Chondrocyte (in vitro differentiated cells): ENCODE measurements around the gene CREB5. TPM values are rescaled to one million over a fixed set of nuclear protein-coding genes. Genes with fewer than 3 reads are reported as not detected.
A peak's percentile ranks its signal among the peaks of the same experiment; 100 is the strongest.

Experiments used
- DNase-seq: peaks from one replicate; pipeline ENCODE4 v3.0.0; 2021; ENCODE audit warnings: mixed read lengths, low spot score
- H3K27ac Mint-ChIP-seq: one replicate; pipeline ENCODE4 v1.8.0; 2021; ENCODE audit warnings: mild to moderate bottlenecking, moderate library complexity, mixed read lengths; ENCODE audit not compliant: unreplicated experiment
- H3K27me3 Mint-ChIP-seq: 2 replicates; pipeline ENCODE4 v1.8.0; 2021; ENCODE audit warnings: low read depth, mixed read lengths
- H3K36me3 Mint-ChIP-seq: 2 replicates; pipeline ENCODE4 v1.8.0; 2021; ENCODE audit warnings: low read depth, mixed read lengths
- H3K4me1 Mint-ChIP-seq: 2 replicates; pipeline ENCODE4 v1.8.0; 2021; ENCODE audit warnings: low read depth, mild to moderate bottlenecking, mixed read lengths
- H3K4me3 Mint-ChIP-seq: one replicate; pipeline ENCODE4 v1.8.0; 2021; ENCODE audit warnings: mild to moderate bottlenecking, moderate library complexity, mixed read lengths; ENCODE audit not compliant: unreplicated experiment
- H3K9me3 Mint-ChIP-seq: 2 replicates; pipeline ENCODE4 v1.8.0; 2021; ENCODE audit warnings: low read depth, mixed read lengths
- total RNA-seq: library from RNA; stranded (reverse); gene quantifications from 3 replicates; pipeline ENCODE4 v1.2.1, GENCODE V29; 2021
- TF ChIP-seq, protein P1 (sequence below): fragments of 200-600 bp; sonication (generic); IDR thresholded peaks from 2 replicates; pipeline ENCODE4 v1.5.0; 2021; ENCODE audit warnings: antibody characterized with exemption, mild to moderate bottlenecking, moderate library complexity

Gene CREB5
- total RNA-seq, 1 donor from 2014 or later = 8.2 TPM

DNA sequence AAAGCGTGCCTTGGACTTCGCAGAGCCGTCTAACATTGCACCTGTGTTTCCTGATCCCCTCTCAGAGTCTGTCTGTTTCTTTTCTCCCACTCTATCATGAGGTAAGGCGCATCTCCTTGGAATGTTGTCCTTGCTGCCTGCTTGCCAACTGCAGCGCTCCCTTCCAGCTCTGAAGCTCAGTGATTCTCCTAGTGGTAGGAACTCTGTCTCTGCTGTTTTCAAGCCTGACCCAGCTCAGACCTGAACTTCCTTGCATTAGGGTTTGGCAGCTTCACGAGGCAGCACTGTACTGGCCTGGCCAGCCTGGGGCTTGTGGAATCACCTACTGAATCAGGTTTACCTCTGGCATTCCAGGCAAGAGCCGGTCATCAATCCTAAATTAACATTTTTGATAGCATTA lies 123.9 kb downstream of the CREB5 start:
- H3K4me1 Mint-ChIP-seq = peaks cover 17% of the 10 kb centered on the region
- no peak overlapping the region for H3K27ac Mint-ChIP-seq
- DNase-seq = no peak
- H3K4me3 Mint-ChIP-seq = no peak overlapping the region
- peaks cover 7% of the 10 kb centered on the region for H3K9me3 Mint-ChIP-seq
- no peaks in the 10 kb centered on the region for H3K27me3 Mint-ChIP-seq
- TF ChIP-seq, protein P1, sequence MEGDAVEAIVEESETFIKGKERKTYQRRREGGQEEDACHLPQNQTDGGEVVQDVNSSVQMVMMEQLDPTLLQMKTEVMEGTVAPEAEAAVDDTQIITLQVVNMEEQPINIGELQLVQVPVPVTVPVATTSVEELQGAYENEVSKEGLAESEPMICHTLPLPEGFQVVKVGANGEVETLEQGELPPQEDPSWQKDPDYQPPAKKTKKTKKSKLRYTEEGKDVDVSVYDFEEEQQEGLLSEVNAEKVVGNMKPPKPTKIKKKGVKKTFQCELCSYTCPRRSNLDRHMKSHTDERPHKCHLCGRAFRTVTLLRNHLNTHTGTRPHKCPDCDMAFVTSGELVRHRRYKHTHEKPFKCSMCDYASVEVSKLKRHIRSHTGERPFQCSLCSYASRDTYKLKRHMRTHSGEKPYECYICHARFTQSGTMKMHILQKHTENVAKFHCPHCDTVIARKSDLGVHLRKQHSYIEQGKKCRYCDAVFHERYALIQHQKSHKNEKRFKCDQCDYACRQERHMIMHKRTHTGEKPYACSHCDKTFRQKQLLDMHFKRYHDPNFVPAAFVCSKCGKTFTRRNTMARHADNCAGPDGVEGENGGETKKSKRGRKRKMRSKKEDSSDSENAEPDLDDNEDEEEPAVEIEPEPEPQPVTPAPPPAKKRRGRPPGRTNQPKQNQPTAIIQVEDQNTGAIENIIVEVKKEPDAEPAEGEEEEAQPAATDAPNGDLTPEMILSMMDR = peak; percentile 72
- H3K36me3 Mint-ChIP-seq = peaks cover 2% of the 10 kb centered on the region

DNA sequence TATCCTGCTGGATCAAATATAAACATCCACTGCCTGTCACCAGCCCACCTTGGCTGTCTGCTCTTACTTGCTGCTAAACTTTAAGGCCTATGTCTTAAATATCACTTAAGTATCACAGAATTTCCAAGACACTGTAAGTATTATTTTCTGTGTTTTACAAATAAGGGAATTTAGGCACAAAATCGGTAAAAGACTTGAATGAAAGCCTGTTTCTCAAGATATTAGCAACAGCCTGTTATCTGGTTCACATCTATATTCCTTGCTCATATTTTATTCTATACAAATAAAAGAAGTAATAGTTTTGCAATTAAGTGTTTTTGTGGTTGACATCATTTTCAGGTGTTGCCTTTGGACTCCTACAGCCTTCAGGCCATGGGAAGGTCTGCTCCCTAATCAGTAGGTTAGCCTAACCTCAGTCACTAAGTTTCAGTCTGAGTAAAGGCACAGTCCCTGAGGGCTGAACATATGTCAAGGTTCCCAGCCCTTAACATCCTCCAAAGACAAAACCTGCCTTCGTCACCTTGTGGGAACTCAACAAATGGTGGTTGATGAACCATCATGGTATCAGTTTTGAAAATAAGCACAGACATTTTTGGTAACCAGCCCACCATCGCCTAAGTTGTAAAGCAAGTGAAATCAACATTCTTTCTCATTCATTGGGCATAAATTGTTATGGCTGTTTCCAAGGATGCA lies 127.1 kb downstream of the CREB5 start:
- H3K36me3 Mint-ChIP-seq = no peaks in the 10 kb centered on the region
- no peak for DNase-seq
- H3K9me3 Mint-ChIP-seq = no peaks in the 10 kb centered on the region
- no peak overlapping the region for H3K27ac Mint-ChIP-seq
- H3K4me1 Mint-ChIP-seq = peaks cover 6% of the 10 kb centered on the region
- H3K27me3 Mint-ChIP-seq = no peaks in the 10 kb centered on the region
- TF ChIP-seq, protein P1 = no peak
- no peak overlapping the region for H3K4me3 Mint-ChIP-seq

DNA sequence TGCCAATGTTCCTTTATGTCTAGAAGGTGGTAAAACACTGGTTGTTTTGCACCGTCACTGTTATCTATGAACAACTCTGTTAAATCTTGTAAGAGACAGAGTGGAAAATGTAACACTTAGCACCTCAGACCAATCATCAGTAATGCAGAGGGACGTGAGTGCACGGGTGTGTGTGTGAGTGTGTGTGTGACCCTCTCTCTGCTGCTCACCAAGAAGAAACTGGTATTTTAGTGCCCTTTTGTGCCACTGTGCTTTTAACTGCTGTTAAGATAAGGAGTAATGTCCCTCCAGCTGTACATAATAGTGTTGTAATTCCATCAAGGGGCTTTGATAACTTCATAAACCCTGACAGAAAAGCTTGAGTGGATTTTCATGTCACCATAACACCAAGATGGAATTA lies 130.1 kb downstream of the CREB5 start:
- H3K27ac Mint-ChIP-seq = no peak overlapping the region
- DNase-seq = no peak

DNA sequence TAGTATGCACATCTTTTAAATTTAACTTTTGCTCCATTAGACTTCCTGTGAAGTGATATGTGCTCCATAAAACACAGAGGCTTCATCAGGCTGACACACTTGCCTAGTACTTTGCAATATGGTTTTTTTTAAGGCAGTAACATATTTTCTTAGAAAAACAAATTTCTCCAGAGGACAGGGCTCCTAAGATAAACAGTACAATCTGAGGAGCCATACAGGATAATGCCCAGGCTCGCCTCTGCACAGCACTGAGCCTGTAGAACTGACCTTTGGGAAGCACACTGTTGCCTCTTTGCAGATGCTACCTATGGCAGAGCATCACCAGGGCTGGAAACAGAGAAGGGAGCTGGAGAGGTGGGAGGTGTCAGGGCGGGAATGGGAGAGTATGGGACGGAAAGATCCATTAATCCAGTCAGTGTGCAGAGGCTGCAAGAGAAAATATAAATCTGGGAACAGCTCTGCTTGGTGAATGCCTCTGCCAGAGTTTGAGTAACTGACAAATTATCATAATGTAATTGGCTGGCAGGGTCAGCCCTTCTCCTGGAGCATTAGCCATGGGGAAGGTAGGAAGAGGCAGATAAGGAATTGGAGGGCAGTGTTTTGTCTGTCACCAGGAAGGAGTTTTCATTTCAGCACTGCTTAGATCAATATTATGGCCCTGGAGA lies 132.3 kb downstream of the CREB5 start:
- no peak overlapping the region for H3K4me3 Mint-ChIP-seq
- TF ChIP-seq, protein P1 = no peak
- H3K9me3 Mint-ChIP-seq = peaks cover 19% of the 10 kb centered on the region
- H3K27ac Mint-ChIP-seq = no peak overlapping the region
- no peaks in the 10 kb centered on the region for H3K4me1 Mint-ChIP-seq
- H3K36me3 Mint-ChIP-seq = peaks cover 11% of the 10 kb centered on the region
- no peak for DNase-seq
- peaks cover 2% of the 10 kb centered on the region for H3K27me3 Mint-ChIP-seq

More for the DNA sequence above, 130.1 kb downstream of the CREB5 start:
- Mint-ChIP-seq H3K4me3 (no peak overlapping the region), H3K4me1 (no peaks in the 10 kb centered on the region), H3K36me3 (peaks cover 11% of the 10 kb centered on the region), H3K27me3 (no peaks in the 10 kb centered on the region), H3K9me3 (peaks cover 15% of the 10 kb centered on the region)
- TF ChIP-seq, protein P1 = no peak

DNA sequence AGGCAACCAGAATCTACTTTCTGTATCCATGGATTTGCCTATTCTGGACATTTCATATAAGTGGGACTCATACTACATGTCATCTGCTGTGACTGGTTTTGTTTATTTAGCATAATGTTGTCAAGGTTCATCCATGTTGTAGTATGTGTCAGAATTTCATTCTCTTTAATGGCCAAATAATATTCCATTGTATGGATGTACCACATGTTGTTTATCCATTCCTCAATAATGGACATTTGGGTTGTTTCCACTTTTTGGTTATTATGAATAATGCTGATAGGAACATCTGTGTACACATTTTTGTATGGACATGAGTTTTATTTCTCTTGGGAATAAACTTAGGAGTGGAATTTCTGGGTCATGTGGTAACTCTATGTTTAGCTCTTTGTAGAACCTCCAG lies 133.7 kb downstream of the CREB5 start:
- TF ChIP-seq, protein P1 = no peak
- H3K27ac Mint-ChIP-seq = no peak overlapping the region
- no peak for DNase-seq
- H3K4me3 Mint-ChIP-seq = no peak overlapping the region
- peaks cover 19% of the 10 kb centered on the region for H3K9me3 Mint-ChIP-seq
- peaks cover 11% of the 10 kb centered on the region for H3K36me3 Mint-ChIP-seq
- H3K27me3 Mint-ChIP-seq = peaks cover 5% of the 10 kb centered on the region
- H3K4me1 Mint-ChIP-seq = peaks cover under 1% of the 10 kb centered on the region
